Smooth muscle cell (in vitro differentiated cells): Measurements from ENCODE around the gene IMPA2. TPM values are rescaled to one million over a fixed set of nuclear protein-coding genes. Genes with fewer than 3 reads are reported as not detected.

ENCODE experiments used
- DNase-seq: peaks from one replicate; lab custom pipeline; 2025; ENCODE audit not compliant: unreplicated experiment; lab: John Stamatoyannopoulos, UW
- H2AFZ ChIP-seq: fragments of 200-600 bp; sonication (generic); 2 replicates; pipeline ENCODE4 v1.6.0; 2016; ENCODE audit warnings: antibody characterized with exemption, low read depth, mild to moderate bottlenecking
- H3F3A ChIP-seq: fragments of 200-600 bp; sonication (generic); 2 replicates; pipeline ENCODE4 v1.6.0; 2017; ENCODE audit warnings: antibody characterized with exemption, low read depth
- H3K27ac ChIP-seq: fragments of 200-600 bp; sonication (generic); 2 replicates; pipeline ENCODE4 v1.5.1; 2016; ENCODE audit warnings: low read depth, mild to moderate bottlenecking
- H3K27me3 ChIP-seq: fragments of 200-600 bp; sonication (generic); 2 replicates; pipeline ENCODE4 v1.6.1; 2016; ENCODE audit warnings: low read depth, mild to moderate bottlenecking
- H3K36me3 ChIP-seq: fragments of 200-600 bp; sonication (generic); 2 replicates; pipeline ENCODE4 v1.5.1; 2016; ENCODE audit warnings: low read depth
- H3K4me1 ChIP-seq: fragments of 200-600 bp; sonication (generic); 2 replicates; pipeline ENCODE4 v1.5.1; 2016; ENCODE audit warnings: low read depth
- H3K4me2 ChIP-seq: fragments of 200-600 bp; sonication (generic); 2 replicates; pipeline ENCODE4 v1.6.0; 2016; ENCODE audit warnings: mild to moderate bottlenecking
- H3K4me3 ChIP-seq: fragments of 200-600 bp; sonication (generic); 2 replicates; pipeline ENCODE4 v1.5.1; 2016; ENCODE audit warnings: mild to moderate bottlenecking
- H3K79me2 ChIP-seq: fragments of 200-600 bp; sonication (generic); 2 replicates; pipeline ENCODE4 v1.6.0; 2016; ENCODE audit warnings: low read depth, mild to moderate bottlenecking
- H3K9ac ChIP-seq: fragments of 200-600 bp; sonication (generic); 2 replicates; pipeline ENCODE4 v1.6.0; 2016; ENCODE audit warnings: low read depth
- H3K9me3 ChIP-seq: fragments of 200-600 bp; sonication (generic); replicated peaks from 2 replicates; pipeline ENCODE4 v1.5.1; 2016; ENCODE audit warnings: low read depth
- H4K20me1 ChIP-seq: fragments of 200-600 bp; sonication (generic); 2 replicates; pipeline ENCODE4 v1.6.0; 2016; ENCODE audit warnings: low read depth
- CTCF ChIP-seq: fragments of 200-600 bp; sonication (generic); IDR thresholded peaks from 2 replicates; pipeline ENCODE4 v1.5.1; 2017; ENCODE audit warnings: borderline replicate concordance, mild to moderate bottlenecking, antibody characterized with exemption; ENCODE audit not compliant: insufficient read depth, poor library complexity, severe bottlenecking
- WGBS: methylation state at CpG from one replicate; pipeline ENCODE4 v1.1.7; 2016; ENCODE audit warnings: low lambda C conversion rate; 5-methylcytosine and 5-hydroxymethylcytosine counted together
- polyA plus RNA-seq: library from polyadenylated mRNA; unstranded; fragments of >200 nt; fragmentation: Nextera tagmentation; extraction: Ambion mirVana; gene quantifications from 2 replicates; pipeline ENCODE4 v1.2.1, GENCODE V29; 2016
- total RNA-seq: library from RNA; depleted of rRNA; stranded (reverse); fragments of >200 nt; gene quantifications from 2 replicates; pipeline ENCODE4 v1.2.3, GENCODE V29; 2014

IMPA2 gene
- total and polyA plus RNA-seq, 2 experiments from 2014 or later, result 9.9 to 17.8 TPM

DNA sequence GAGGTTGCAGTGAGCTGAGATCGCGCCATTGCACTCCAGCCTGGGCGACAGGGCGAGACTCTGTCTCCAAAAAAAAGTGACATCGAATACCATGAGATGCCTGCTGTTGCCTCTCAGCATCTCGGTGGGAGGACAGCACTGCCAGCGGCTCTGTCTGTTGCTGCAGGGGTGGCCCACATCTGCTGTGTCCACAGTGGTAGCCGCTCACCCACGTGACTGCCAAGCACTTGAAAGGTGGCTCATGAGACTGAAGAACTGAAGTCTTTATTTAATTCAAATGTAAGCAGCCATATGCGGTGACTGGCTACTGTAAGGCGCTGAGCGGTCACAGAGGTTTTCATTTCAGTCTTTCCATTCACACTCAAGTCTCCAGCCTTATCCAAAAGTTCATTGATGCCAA lies 25.8 kb downstream of the IMPA2 start:
- DNase-seq, result no peak
- Histone ChIP-seq H3K4me2 (no peak overlapping the region), H3K9me3 (no peaks in the 10 kb centered on the region), H3K27ac (no peak overlapping the region), H3K9ac (no peak overlapping the region), H3K27me3 (no peaks in the 10 kb centered on the region), H3K79me2 (no peaks in the 10 kb centered on the region), H2AFZ (no peak overlapping the region), H4K20me1 (no peaks in the 10 kb centered on the region), H3F3A (no peaks in the 10 kb centered on the region), H3K4me3 (no peak overlapping the region), H3K4me1 (no peaks in the 10 kb centered on the region), H3K36me3 (no peaks in the 10 kb centered on the region)
- TF ChIP-seq CTCF, result no peak
- 96% methylated on average over 12 of the region's 12 CpGs for WGBS

GRCh38 chr18:12008181-12008767 lies 27.0 kb downstream of the IMPA2 start:
- Histone ChIP-seq H3K9me3 (no peaks in the 10 kb centered on the region), H3K36me3 (no peaks in the 10 kb centered on the region), H3K4me2 (no peak overlapping the region), H3K79me2 (no peaks in the 10 kb centered on the region), H3K9ac (no peak overlapping the region), H3F3A (no peaks in the 10 kb centered on the region), H4K20me1 (no peaks in the 10 kb centered on the region), H3K4me1 (no peaks in the 10 kb centered on the region), H3K4me3 (no peak overlapping the region), H2AFZ (no peak overlapping the region), H3K27ac (no peak overlapping the region), H3K27me3 (no peaks in the 10 kb centered on the region)
- no peak for TF ChIP-seq CTCF
- no peak for DNase-seq
- 96% methylated on average over 13 of the region's 13 CpGs for whole genome bisulfite sequencing

DNA sequence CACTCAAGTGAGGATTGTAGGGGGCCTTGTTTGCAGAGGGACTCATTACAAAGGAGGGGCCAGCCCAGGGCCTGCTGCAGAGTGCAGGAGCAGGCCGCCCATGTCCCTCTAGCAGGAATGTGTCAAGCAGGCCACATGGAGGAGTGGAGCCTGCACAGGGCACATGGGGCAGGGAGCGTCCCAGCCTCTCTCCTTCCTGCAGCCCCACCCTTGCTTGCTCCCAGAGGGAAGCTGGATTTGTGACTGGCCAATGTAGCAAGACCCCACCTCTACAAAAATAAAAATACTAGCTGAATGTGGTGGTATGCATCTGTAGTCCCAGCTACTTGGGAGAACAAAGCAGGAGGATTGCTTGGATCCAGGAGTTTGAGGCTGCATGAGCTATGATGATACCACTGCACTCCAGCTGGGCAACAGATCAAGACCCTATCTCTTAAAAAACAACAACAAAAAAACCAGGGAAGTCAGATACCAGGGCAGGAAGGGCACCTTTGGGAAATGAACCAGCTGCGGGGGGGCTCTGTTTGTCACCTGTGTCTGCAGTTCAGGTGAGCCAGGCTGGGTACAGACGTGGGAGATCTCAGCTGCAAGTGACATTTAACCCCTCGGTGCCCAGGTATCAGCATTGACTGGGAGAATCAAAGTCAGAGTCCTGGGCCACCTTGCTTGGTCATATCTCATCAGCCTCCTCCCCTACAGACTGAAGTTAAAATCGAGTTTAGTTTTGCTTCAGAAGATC lies 27.7 kb downstream of the IMPA2 start:
- WGBS, result 87% methylated on average over 6 of the region's 6 CpGs

More for the DNA sequence above, 27.7 kb downstream of the IMPA2 start:
- TF ChIP-seq CTCF, result no peak
- H2AFZ ChIP-seq, result no peak overlapping the region
- DNase-seq, result no peak
- H3K4me3 ChIP-seq, result no peak overlapping the region
- H3K9ac ChIP-seq, result no peak overlapping the region
- no peak overlapping the region for H3K27ac ChIP-seq
- H3K79me2 ChIP-seq, result no peaks in the 10 kb centered on the region
- H3K4me1 ChIP-seq, result no peaks in the 10 kb centered on the region
- H3K36me3 ChIP-seq, result no peaks in the 10 kb centered on the region
- no peaks in the 10 kb centered on the region for H3K9me3 ChIP-seq
- no peaks in the 10 kb centered on the region for H3F3A ChIP-seq
- no peak overlapping the region for H3K4me2 ChIP-seq
- no peaks in the 10 kb centered on the region for H3K27me3 ChIP-seq
- H4K20me1 ChIP-seq, result no peaks in the 10 kb centered on the region
